ENCODE measurements around the gene LRCOL1. TPM values are rescaled to one million over a fixed set of nuclear protein-coding genes. Genes with fewer than 3 reads are reported as not detected.
A peak's percentile ranks its signal among the peaks of the same experiment; 100 is the strongest.

Gene LRCOL1
- total and polyA plus RNA-seq, 2 of the 13 experiments (the other 11 are each of a cell fraction or from before 2014, with no cell fraction given) = not detected

DNA sequence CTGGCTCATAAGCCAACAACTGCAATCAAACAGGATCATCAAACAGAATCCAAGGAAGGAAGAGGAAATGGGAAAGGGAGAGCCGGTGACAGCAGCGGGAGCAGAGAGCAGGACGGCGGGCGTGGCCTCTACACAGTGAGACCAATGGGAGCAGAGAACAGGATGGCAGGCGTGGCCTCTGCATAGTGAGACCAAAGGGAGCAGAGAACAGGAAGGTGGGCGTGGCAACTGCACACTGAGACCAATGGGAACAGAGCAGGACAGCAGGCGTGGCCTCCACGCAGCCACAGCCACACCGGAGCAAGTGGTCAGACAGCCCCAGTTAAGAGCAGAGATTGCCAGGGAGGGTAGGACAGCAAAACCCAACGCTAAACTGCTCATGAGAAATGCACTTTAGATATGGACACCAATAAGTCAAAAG, 16.4 kb downstream of the LRCOL1 start (continued):
- TF ChIP-seq ZNF510 (CRISPR knock-in tag; IDR thresholded peaks at IDR 0.05; ENCODE audit: low read depth) (no peak), CHCHD3 (CRISPR knock-in tag; IDR thresholded peaks at IDR 0.05) (no peak), ELF1 (CRISPR knock-in tag; IDR thresholded peaks at IDR 0.05) (peak; percentile 29; the same call in 1 of the 2 replicates), ZFP1 (CRISPR knock-in tag; IDR thresholded peaks at IDR 0.05) (no peak), MXI1 (IDR thresholded peaks at IDR 0.05; ENCODE audit: borderline replicate concordance, low read depth, low read length) (peak; percentile 79; the same call in 1 of the 3 replicates), ZNF546 (CRISPR knock-in tag; conservative IDR thresholded peaks at IDR 0.05) (no peak), ELF3 (CRISPR knock-in tag; IDR thresholded peaks at IDR 0.05) (peak; percentile 64), REPIN1 (CRISPR knock-in tag; IDR thresholded peaks at IDR 0.05; ENCODE audit: borderline replicate concordance, low read depth) (peak; percentile 19; the same call in 1 of the 2 replicates), GFI1 (CRISPR knock-in tag; IDR thresholded peaks at IDR 0.05; ENCODE audit: borderline replicate concordance) (peak; percentile 71; the same call in 1 of the 2 replicates), SP5 (CRISPR knock-in tag; IDR thresholded peaks at IDR 0.05; ENCODE audit: borderline replicate concordance, low read depth) (peak; percentile 38; the same call in 1 of the 2 replicates), NFYC (CRISPR knock-in tag; IDR thresholded peaks at IDR 0.05) (peak; percentile 80), SP2 (CRISPR knock-in tag; IDR thresholded peaks at IDR 0.05) (peak; percentile 67), SP1 (IDR thresholded peaks at IDR 0.05) (no peak), SP1 (CRISPR knock-in tag; IDR thresholded peaks at IDR 0.05) (peak; percentile 94), SALL1 (CRISPR knock-in tag; IDR thresholded peaks at IDR 0.05) (peak; percentile 32; the same call in 1 of the 2 replicates), KAT8 (CRISPR knock-in tag; IDR thresholded peaks at IDR 0.05) (peak; percentile 21; the same call in 1 of the 2 replicates), ZFP90 (CRISPR knock-in tag; IDR thresholded peaks at IDR 0.05; ENCODE audit: borderline replicate concordance) (no peak)
- TF ChIP-seq, protein P1, sequence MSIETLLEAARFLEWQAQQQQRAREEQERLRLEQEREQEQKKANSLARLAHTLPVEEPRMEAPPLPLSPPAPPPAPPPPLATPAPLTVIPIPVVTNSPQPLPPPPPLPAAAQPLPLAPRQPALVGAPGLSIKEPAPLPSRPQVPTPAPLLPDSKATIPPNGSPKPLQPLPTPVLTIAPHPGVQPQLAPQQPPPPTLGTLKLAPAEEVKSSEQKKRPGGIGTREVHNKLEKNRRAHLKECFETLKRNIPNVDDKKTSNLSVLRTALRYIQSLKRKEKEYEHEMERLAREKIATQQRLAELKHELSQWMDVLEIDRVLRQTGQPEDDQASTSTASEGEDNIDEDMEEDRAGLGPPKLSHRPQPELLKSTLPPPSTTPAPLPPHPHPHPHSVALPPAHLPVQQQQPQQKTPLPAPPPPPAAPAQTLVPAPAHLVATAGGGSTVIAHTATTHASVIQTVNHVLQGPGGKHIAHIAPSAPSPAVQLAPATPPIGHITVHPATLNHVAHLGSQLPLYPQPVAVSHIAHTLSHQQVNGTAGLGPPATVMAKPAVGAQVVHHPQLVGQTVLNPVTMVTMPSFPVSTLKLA (IDR thresholded peaks at IDR 0.05) = peak; percentile 30; the same call in 1 of the 2 replicates
- TF ChIP-seq, protein P2, sequence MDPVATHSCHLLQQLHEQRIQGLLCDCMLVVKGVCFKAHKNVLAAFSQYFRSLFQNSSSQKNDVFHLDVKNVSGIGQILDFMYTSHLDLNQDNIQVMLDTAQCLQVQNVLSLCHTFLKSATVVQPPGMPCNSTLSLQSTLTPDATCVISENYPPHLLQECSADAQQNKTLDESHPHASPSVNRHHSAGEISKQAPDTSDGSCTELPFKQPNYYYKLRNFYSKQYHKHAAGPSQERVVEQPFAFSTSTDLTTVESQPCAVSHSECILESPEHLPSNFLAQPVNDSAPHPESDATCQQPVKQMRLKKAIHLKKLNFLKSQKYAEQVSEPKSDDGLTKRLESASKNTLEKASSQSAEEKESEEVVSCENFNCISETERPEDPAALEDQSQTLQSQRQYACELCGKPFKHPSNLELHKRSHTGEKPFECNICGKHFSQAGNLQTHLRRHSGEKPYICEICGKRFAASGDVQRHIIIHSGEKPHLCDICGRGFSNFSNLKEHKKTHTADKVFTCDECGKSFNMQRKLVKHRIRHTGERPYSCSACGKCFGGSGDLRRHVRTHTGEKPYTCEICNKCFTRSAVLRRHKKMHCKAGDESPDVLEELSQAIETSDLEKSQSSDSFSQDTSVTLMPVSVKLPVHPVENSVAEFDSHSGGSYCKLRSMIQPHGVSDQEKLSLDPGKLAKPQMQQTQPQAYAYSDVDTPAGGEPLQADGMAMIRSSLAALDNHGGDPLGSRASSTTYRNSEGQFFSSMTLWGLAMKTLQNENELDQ (CRISPR knock-in tag; IDR thresholded peaks at IDR 0.05; ENCODE audit: borderline replicate concordance) = no peak

All from HepG2 (cell line).